H1 (cell line): ENCODE results near the gene MITF. TPM values are rescaled to one million over a fixed set of nuclear protein-coding genes. Genes with fewer than 3 reads are reported as not detected.

Experiments used
- CTCF ChIA-PET: fragments of 300-600 bp; sonication (Branson Sonifier 250); formaldehyde crosslinking; loops from one replicate; lab custom pipeline; 2021; ENCODE audit not compliant: partially characterized antibody; lab: Charles Lee
- POLR2A ChIA-PET: fragments of 300-600 bp; sonication (Branson Sonifier 250); formaldehyde crosslinking; loops from one replicate; lab custom pipeline; 2021; ENCODE audit warnings: inconsistent platforms; ENCODE audit not compliant: partially characterized antibody; lab: Charles Lee
- DNase-seq, 2 experiments: peaks; one replicate each; pipeline versions ENCODE4 v3.0.0 to v3.0.0-alpha.2; 2010 to 2022; ENCODE audit warnings: low spot score in 2 of 2, low read depth in 1 of 2, mixed read lengths in 1 of 2
- FAIRE-seq: peaks from 2 replicates; lab custom pipeline; 2011; peaks lifted over from hg19 to GRCh38; lab: Jason Lieb, UNC
- H2AFZ ChIP-seq: 2 replicates; pipeline ENCODE4 v1.8.1; 2012; ENCODE audit warnings: low read length, inconsistent platforms
- H2AK5ac ChIP-seq: 2 replicates; pipeline ENCODE4 v1.6.1; 2013; ENCODE audit warnings: low read depth, low read length
- H2BK120ac ChIP-seq: replicated peaks from 2 replicates; pipeline ENCODE3; 2013; ENCODE audit warnings: low read depth, low read length, inconsistent platforms
- H2BK12ac ChIP-seq: 2 replicates; pipeline ENCODE4 v1.6.1; 2013; ENCODE audit warnings: low read depth, low read length
- H2BK15ac ChIP-seq: 2 replicates; pipeline ENCODE4 v1.6.1; 2013; ENCODE audit warnings: low read length
- H2BK20ac ChIP-seq: 2 replicates; pipeline ENCODE4 v1.6.1; 2013; ENCODE audit warnings: low read length
- H2BK5ac ChIP-seq: 2 replicates; pipeline ENCODE4 v1.6.1; 2013; ENCODE audit warnings: low read depth, low read length
- H3K14ac ChIP-seq: 2 replicates; pipeline ENCODE4 v1.6.1; 2013; ENCODE audit warnings: inconsistent platforms; ENCODE audit not compliant: insufficient read length
- H3K18ac ChIP-seq: 2 replicates; pipeline ENCODE4 v1.6.1; 2013; ENCODE audit warnings: low read length; ENCODE audit errors: extremely low read depth
- H3K23ac ChIP-seq: 2 replicates; pipeline ENCODE4 v1.6.1; 2013; ENCODE audit warnings: inconsistent platforms; ENCODE audit not compliant: insufficient read length
- H3K23me2 ChIP-seq: 2 replicates; pipeline ENCODE4 v1.6.1; 2013; ENCODE audit warnings: low read depth, low read length
- H3K27ac ChIP-seq: 2 replicates; pipeline ENCODE4 v1.6.1; 2011; ENCODE audit warnings: low read depth, low read length, inconsistent platforms
- H3K27me3 ChIP-seq, 4 experiments: replicated peaks in 1 of 4; 1 replicate in 1 of 4; 2 replicates in 3 of 4; pipeline versions ENCODE4 v1.6.1 to v1.8.1; 2011 to 2013; ENCODE audit warnings: low read length in 3 of 4, mild to moderate bottlenecking in 3 of 4, inconsistent platforms in 2 of 4, mixed read lengths in 2 of 4, moderate library complexity in 1 of 4; ENCODE audit not compliant: control insufficient read depth in 3 of 4, insufficient read depth in 3 of 4; ENCODE audit errors: extremely low read depth in 1 of 4
- H3K36me3 ChIP-seq, 4 experiments: 2 replicates each; pipeline versions ENCODE4 v1.6.1 to v1.8.1; 2011 to 2013; ENCODE audit warnings: mild to moderate bottlenecking in 4 of 4, low read length in 3 of 4, moderate library complexity in 2 of 4, control low read depth in 1 of 4, inconsistent platforms in 1 of 4; ENCODE audit not compliant: insufficient read depth in 4 of 4, control insufficient read depth in 2 of 4
- H3K4ac ChIP-seq: replicated peaks from 2 replicates; pipeline ENCODE3; 2013; ENCODE audit warnings: low read length, low read depth, mixed read lengths, inconsistent platforms; ENCODE audit not compliant: insufficient read length
- H3K4me1 ChIP-seq, 4 experiments: replicated peaks in 1 of 4; 1 replicate in 1 of 4; 2 replicates in 3 of 4; pipeline versions ENCODE4 v1.6.1 to v1.8.1; 2011 to 2013; ENCODE audit warnings: low read length in 3 of 4, inconsistent platforms in 2 of 4, mixed read lengths in 1 of 4; ENCODE audit not compliant: insufficient read depth in 4 of 4, control insufficient read depth in 3 of 4
- H3K4me2 ChIP-seq, 2 experiments: 2 replicates each; pipeline versions ENCODE4 v1.6.1 to v1.8.1; 2011 to 2013; ENCODE audit warnings: low read depth in 2 of 2, low read length in 2 of 2, control low read depth in 1 of 2, inconsistent platforms in 1 of 2, mild to moderate bottlenecking in 1 of 2; ENCODE audit not compliant: insufficient read depth in 1 of 2
- H3K4me3 ChIP-seq, 4 experiments: fragments of 200-600, 300-600 bp in 1 of 4; sonication (generic), shearing (Covaris generic), sonication (Bioruptor Twin) in 1 of 4; 2 replicates each; pipeline versions ENCODE4 v1.5.1 to v1.8.1; 2011 to 2016; ENCODE audit warnings: low read length in 4 of 4, low read depth in 3 of 4, control low read depth in 2 of 4, inconsistent platforms in 2 of 4, mild to moderate bottlenecking in 2 of 4, mixed read lengths in 1 of 4, moderate library complexity in 1 of 4; ENCODE audit not compliant: insufficient read depth in 2 of 4; ENCODE audit errors: extremely low read depth in 1 of 4
- H3K56ac ChIP-seq: replicated peaks from 2 replicates; pipeline ENCODE3; 2013; ENCODE audit warnings: low read depth, mild to moderate bottlenecking, mixed read lengths, low read length, inconsistent platforms; ENCODE audit not compliant: insufficient read length
- H3K79me1 ChIP-seq: 2 replicates; pipeline ENCODE4 v1.6.1; 2013; ENCODE audit warnings: low read depth, low read length, control low read depth
- H3K79me2 ChIP-seq, 2 experiments: 2 replicates each; pipeline versions ENCODE4 v1.6.1 to v1.8.1; 2012 to 2013; ENCODE audit warnings: low read length in 2 of 2, mild to moderate bottlenecking in 2 of 2, inconsistent platforms in 1 of 2; ENCODE audit not compliant: insufficient read depth in 2 of 2, control insufficient read depth in 1 of 2
- H3K9ac ChIP-seq, 4 experiments: replicated peaks in 1 of 4; 1 replicate in 1 of 4; 2 replicates in 3 of 4; pipeline versions ENCODE4 v1.6.1 to v1.8.1; 2011 to 2013; ENCODE audit warnings: low read depth in 3 of 4, low read length in 3 of 4, control low read depth in 2 of 4, mild to moderate bottlenecking in 2 of 4, moderate library complexity in 2 of 4, inconsistent platforms in 1 of 4; ENCODE audit errors: extremely low read depth in 1 of 4
- H3K9me3 ChIP-seq, 2 experiments: 2 replicates each; pipeline versions ENCODE4 v1.6.1 to v1.8.1; 2012 to 2013; ENCODE audit warnings: mild to moderate bottlenecking in 2 of 2, moderate library complexity in 2 of 2, control low read depth in 1 of 2, inconsistent platforms in 1 of 2, low read depth in 1 of 2, low read length in 1 of 2, mixed read lengths in 1 of 2; ENCODE audit not compliant: insufficient read depth in 2 of 2
- H4K20me1 ChIP-seq, 2 experiments: replicated peaks in 1 of 2; 2 replicates each; pipeline versions ENCODE3 to v1.8.1; 2011 to 2013; ENCODE audit warnings: inconsistent platforms in 2 of 2, low read length in 2 of 2, mild to moderate bottlenecking in 1 of 2; ENCODE audit not compliant: insufficient read depth in 2 of 2, control insufficient read depth in 1 of 2
- H4K5ac ChIP-seq: 2 replicates; pipeline ENCODE4 v1.6.1; 2013; ENCODE audit warnings: low read length, low read depth, mixed read lengths, inconsistent platforms; ENCODE audit not compliant: insufficient read length
- H4K8ac ChIP-seq: 2 replicates; pipeline ENCODE4 v1.8.0; 2013; ENCODE audit warnings: mild to moderate bottlenecking, moderate library complexity, low read length, inconsistent platforms; ENCODE audit not compliant: insufficient read depth; ENCODE audit errors: extremely low read depth
- H4K91ac ChIP-seq: replicated peaks from 2 replicates; pipeline ENCODE3; 2013; ENCODE audit warnings: low read length, mixed read lengths, inconsistent platforms; ENCODE audit not compliant: insufficient read length
- BRCA1 ChIP-seq: IDR thresholded peaks from 2 replicates; pipeline ENCODE4 v1.6.1; 2012; ENCODE audit warnings: low read depth, low read length, improper control_type of control experiment
- CBX8 ChIP-seq: fragments of 300-800, 300-1000 bp; sonication (generic); IDR thresholded peaks from 2 replicates; pipeline ENCODE4 v1.7.1; 2016; ENCODE audit warnings: low read depth, low read length, borderline replicate concordance
- JUN ChIP-seq: IDR thresholded peaks from 2 replicates; pipeline ENCODE4 v1.6.1; 2011; ENCODE audit warnings: low read depth, mild to moderate bottlenecking, improper control_type of control experiment, low read length
- RAD21 ChIP-seq, 2 experiments: IDR thresholded peaks in 1 of 2; conservative IDR thresholded peaks in 1 of 2; 2 replicates each; pipeline ENCODE4 v1.6.1; 2011; ENCODE audit warnings: low read depth in 2 of 2, low read length in 2 of 2, improper control_type of control experiment in 1 of 2, inconsistent platforms in 1 of 2, mild to moderate bottlenecking in 1 of 2, moderate library complexity in 1 of 2
- SP1 ChIP-seq: IDR thresholded peaks from 2 replicates; pipeline ENCODE4 v1.6.1; 2011; ENCODE audit warnings: low read depth, low read length
- SP4 ChIP-seq: IDR thresholded peaks from 2 replicates; pipeline ENCODE4 v1.6.1; 2012; ENCODE audit warnings: low read length, inconsistent platforms
- WGBS, 2 experiments: shearing (Covaris generic) in 1 of 2; methylation state at CpG; one replicate each; pipeline versions ENCODE4 v1.1.6 to v1.1.7; 2013 to 2015; ENCODE audit warnings: low lambda C conversion rate in 2 of 2, mixed read lengths in 2 of 2, inconsistent platforms in 1 of 2, low coverage in 1 of 2, missing lambda C conversion rate in 1 of 2; ENCODE audit not compliant: insufficient replicate concordance in 2 of 2, insufficient coverage in 1 of 2, insufficient read length in 1 of 2; ENCODE audit errors: extremely low coverage in 1 of 2, missing lambda C conversion rate in 1 of 2; 5-methylcytosine and 5-hydroxymethylcytosine counted together
- polyA plus RNA-seq, 7 experiments: library from polyadenylated mRNA; depleted of rRNA in 3 of 7; stranded (reverse) in 5 of 7; unstranded in 2 of 7; fragments of >200 nt in 5 of 7; fragments of 200-250 nt in 2 of 7; gene quantifications; 1 replicate in 5 of 7; 2 replicates in 1 of 7; 4 replicates in 1 of 7; pipeline versions ENCODE4 v1.2.1 to v1.2.3, GENCODE V29; 2011 to 2013; ENCODE audit warnings: missing spikeins in 2 of 7, mixed read lengths in 2 of 7
- total RNA-seq: library from RNA; stranded (reverse); fragmentation: NEBNext Ultra II Directional; extraction: Animal tissue kit (Norgen Biotek cat#: 25700); gene quantifications from 2 replicates; pipeline ENCODE4 v1.2.1, GENCODE V29; 2021

MITF gene
- total and polyA plus RNA-seq, 2 of the 8 experiments (the other 6 are each of a cell fraction or from before 2014, with no cell fraction given), result 0.53 to 1.4 TPM

- Histone ChIP-seq H3K23me2 (no peaks in the 10 kb centered on the region), H4K91ac (no peak overlapping the region), H3K79me2 (no peaks in the 10 kb centered on the region), H2BK20ac (no peak overlapping the region), H3K27me3 (no peaks in the 10 kb centered on the region), H2BK12ac (no peak overlapping the region), H3K79me1 (no peaks in the 10 kb centered on the region), H2BK5ac (no peak overlapping the region), H4K8ac (no peak overlapping the region), H3K23ac (no peak overlapping the region), H2AFZ (no peak overlapping the region), H4K5ac (no peak overlapping the region), H3K56ac (no peak overlapping the region), H4K20me1 (no peaks in the 10 kb centered on the region), H3K18ac (no peak overlapping the region), H3K4me2 (no peak overlapping the region), H2BK120ac (no peak overlapping the region), H3K27ac (no peak overlapping the region), H3K4ac (no peak overlapping the region), H2BK15ac (no peak overlapping the region), H2AK5ac (no peak overlapping the region), H3K4me3 (no peak overlapping the region), H3K9ac (no peak overlapping the region), H3K14ac (no peak overlapping the region), H3K36me3 (no peaks in the 10 kb centered on the region), H3K9me3 (no peaks in the 10 kb centered on the region), H3K4me1 (no peaks in the 10 kb centered on the region)
- ChIA-PET CTCF (interaction anchor here (0.6 to 1.2 kb wide), 2 partner anchors 91 to 291 kb away, joined by 3 read pairs; no protein-coding TSS in a partner anchor), POLR2A (no interaction called here)
- WGBS, 2 experiments, result 94% methylated on average over 1 of the region's 1 CpG; no CpG with 5 or more reads in 1 of the 2 experiments
- no peak for DNase-seq
- FAIRE-seq, result no peak
- TF ChIP-seq SP4, result no peak
- no peak for TF ChIP-seq SP1
- no peak for TF ChIP-seq CBX8
- no peak for TF ChIP-seq JUN
- no peak for TF ChIP-seq RAD21 (IDR thresholded peaks at IDR 0.05 in 1 of 2, conservative IDR thresholded peaks at IDR 0.05 in 1 of 2; ENCODE audit: low read depth in 2 of 2, low read length in 2 of 2)
- TF ChIP-seq BRCA1, result no peak
Measured at GRCh38 chr3:69700949-69701348, 38.3 kb upstream of the MITF start.
